Occipital lobe (tissue), 2 donors: Measurements from ENCODE around the gene IFIH1. TPM values are rescaled to one million over a fixed set of nuclear protein-coding genes. Genes with fewer than 3 reads are reported as not detected.

Experiments used
- DNase-seq: peaks from one replicate; lab custom pipeline; 2025; lab: John Stamatoyannopoulos, UW
- total RNA-seq: library from RNA; depleted of rRNA; stranded (reverse); fragments of >200 nt; gene quantifications from one replicate; pipeline ENCODE4 v1.2.3, GENCODE V29; 2014

Gene IFIH1
- total RNA-seq, 1 donor from 2014 or later, result 4.8 TPM

GRCh38 chr2:162308747-162309503 is 9.6 kb downstream of the IFIH1 start:
- DNase-seq, result no peak

- no peak for DNase-seq
Measured at GRCh38 chr2:162305901-162306300, 12.6 kb downstream of the IFIH1 start.

- no peak for DNase-seq
Measured at GRCh38 chr2:162301877-162302276, 16.6 kb downstream of the IFIH1 start.

GRCh38 chr2:162301151-162301804 is 17.2 kb downstream of the IFIH1 start:
- no peak for DNase-seq

- no peak for DNase-seq
Measured at GRCh38 chr2:162300266-162300665, 18.2 kb downstream of the IFIH1 start.

- peak; percentile 57 for DNase-seq
Measured at GRCh38 chr2:162298669-162299335, 19.7 kb downstream of the IFIH1 start.

- no peak for DNase-seq
Measured at GRCh38 chr2:162297925-162298552, 20.4 kb downstream of the IFIH1 start.

GRCh38 chr2:162295009-162295408 is 23.5 kb downstream of the IFIH1 start:
- no peak for DNase-seq

GRCh38 chr2:162293122-162293786 is 25.2 kb downstream of the IFIH1 start:
- no peak for DNase-seq

- DNase-seq, result no peak
Measured at GRCh38 chr2:162291748-162292147, 26.7 kb downstream of the IFIH1 start.

GRCh38 chr2:162282765-162283425 is 35.6 kb downstream of the IFIH1 start:
- no peak for DNase-seq

- no peak for DNase-seq
Measured at GRCh38 chr2:162280654-162281053, 37.8 kb downstream of the IFIH1 start.

GRCh38 chr2:162277381-162277780 is 41.1 kb downstream of the IFIH1 start:
- no peak for DNase-seq

- DNase-seq, result no peak
Measured at GRCh38 chr2:162267996-162268395, 50.5 kb downstream of the IFIH1 start.

- DNase-seq, result no peak
Measured at GRCh38 chr2:162267496-162267895, 51.0 kb downstream of the IFIH1 start.

- no peak for DNase-seq
Measured at GRCh38 chr2:162266460-162266760, 52.1 kb downstream of the IFIH1 start.

GRCh38 chr2:162265666-162266459 is 52.6 kb downstream of the IFIH1 start:
- no peak for DNase-seq

- no peak for DNase-seq
Measured at GRCh38 chr2:162261032-162261945, 57.2 kb downstream of the IFIH1 start.

- DNase-seq, result no peak
Measured at GRCh38 chr2:162258686-162259085, 59.8 kb downstream of the IFIH1 start.
